ENCODE data around the gene CCDC91.

CCDC91 gene

DNA sequence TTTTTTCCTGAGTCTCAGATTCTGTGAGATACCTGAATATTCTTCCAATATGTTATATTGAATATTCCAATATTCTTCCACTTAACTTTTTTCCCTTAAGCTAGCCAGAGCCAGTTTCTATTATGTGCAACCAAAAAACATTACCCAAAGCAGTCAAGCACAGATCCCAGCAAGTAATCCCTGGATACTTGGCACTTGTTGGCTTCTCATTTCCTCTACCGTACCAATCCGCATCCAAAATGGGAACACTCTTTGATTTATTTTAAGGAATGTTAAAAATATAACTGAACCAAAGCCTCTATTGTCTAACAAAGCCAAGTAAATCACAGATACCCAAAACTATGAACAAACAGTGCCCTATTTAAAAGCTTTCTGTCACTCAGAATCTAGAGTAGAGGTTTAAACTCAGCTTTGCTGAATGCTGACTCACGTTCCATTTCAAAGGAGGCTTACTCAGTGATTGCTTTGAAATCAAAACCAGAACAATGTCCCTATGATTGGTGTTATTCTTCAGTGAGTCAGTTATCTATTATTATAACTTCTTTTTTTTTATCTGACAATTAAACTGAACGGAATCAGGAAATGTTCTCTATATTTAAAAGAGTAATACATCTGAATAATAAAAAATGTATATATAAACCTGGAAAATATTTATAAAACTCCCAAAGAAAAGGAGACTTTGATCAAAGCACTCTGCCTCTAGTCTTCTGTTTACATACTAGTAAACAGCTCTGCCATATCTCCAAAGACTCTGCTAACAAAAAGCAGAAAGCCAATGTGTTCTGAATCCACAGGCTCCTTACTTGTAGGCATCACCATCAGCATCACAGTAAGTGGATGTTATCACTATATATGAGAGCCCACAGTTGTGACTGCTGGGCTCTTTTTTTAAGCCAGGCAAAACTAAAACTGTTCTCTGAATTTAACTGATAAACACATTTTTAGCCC lies 360.8 kb downstream of the CCDC91 start:
- Histone ChIP-seq H3K79me2 (ENCODE audit: control insufficient read depth, insufficient read depth, low read length, unreplicated experiment) (no peaks in the 10 kb centered on the region), H3K4me3 (ENCODE audit: low read depth, low read length) (peak overlapping the region; percentile 53), H3K36me3 (ENCODE audit: insufficient read depth, low read length) (no peaks in the 10 kb centered on the region), H3K27me3 (ENCODE audit: insufficient read depth, low read length) (no peaks in the 10 kb centered on the region), H3K4me1 (ENCODE audit: control insufficient read depth, insufficient read depth, low read length, unreplicated experiment) (peaks cover 14% of the 10 kb centered on the region), H3K27ac (ENCODE audit: low read depth, low read length) (peak overlapping the region; percentile 84), H2AFZ (ENCODE audit: low read length, unreplicated experiment) (peak overlapping the region; percentile 87)

DNA sequence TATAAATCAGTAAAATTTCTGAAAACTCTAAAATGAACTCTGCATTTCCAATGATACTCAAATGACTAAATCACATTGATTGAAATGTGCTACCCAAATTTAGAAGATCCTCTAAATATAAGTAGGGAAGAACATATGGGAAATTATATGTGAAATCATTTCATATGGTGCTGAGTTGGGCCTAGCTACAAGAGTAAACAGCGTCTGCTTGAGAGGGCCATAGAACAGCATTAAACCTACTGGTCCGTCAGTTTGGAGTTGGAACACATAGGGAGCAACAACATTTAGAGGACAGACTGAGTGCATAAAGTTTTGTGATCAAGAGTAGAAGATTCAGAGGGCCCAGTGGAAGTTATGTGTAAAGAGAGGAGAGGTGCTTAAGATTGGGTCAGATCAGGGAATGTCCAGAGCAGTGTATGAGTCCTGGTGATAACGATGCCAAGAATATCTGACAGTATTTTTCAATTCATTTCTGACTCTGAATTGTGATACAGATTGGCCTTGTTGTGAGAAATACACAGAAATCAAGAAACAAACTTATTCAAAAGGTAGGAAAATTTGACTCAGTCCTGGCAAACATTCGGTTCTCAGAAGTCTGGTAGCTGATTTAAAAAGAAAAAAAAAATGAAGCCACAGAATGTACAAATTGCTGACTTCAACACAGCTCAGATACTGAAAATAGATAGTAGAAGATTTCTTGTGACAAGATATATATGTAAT lies 362.2 kb downstream of the CCDC91 start:
- Histone ChIP-seq H3K27me3 (ENCODE audit: insufficient read depth, low read length) (no peaks in the 10 kb centered on the region), H3K4me3 (ENCODE audit: low read depth, low read length) (no peak overlapping the region), H2AFZ (ENCODE audit: low read length, unreplicated experiment) (no peak overlapping the region), H3K4me1 (ENCODE audit: control insufficient read depth, insufficient read depth, low read length, unreplicated experiment) (peaks cover 14% of the 10 kb centered on the region), H3K27ac (ENCODE audit: low read depth, low read length) (no peak overlapping the region), H3K79me2 (ENCODE audit: control insufficient read depth, insufficient read depth, low read length, unreplicated experiment) (no peaks in the 10 kb centered on the region), H3K36me3 (ENCODE audit: insufficient read depth, low read length) (no peaks in the 10 kb centered on the region)

DNA sequence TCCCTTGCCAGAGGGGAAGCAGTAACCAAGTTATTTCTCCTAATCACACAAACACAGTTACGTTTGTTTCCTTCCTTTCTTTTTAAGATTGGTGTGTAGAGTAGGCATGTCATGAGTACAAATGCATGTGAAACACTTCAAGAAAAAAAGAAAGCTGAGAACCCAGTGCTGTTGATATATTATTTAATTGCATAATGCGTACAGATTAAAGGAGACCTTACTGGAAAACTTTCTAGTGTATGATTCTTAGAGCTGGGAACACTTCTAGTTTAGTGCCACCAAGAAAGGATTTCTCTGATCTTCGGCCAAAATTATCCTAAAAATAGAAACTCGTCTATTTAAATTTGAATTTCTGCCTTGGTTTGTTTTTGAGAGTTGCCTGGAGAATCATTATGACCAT lies 365.5 kb downstream of the CCDC91 start:
- no peaks in the 10 kb centered on the region for H3K36me3 ChIP-seq (ENCODE audit: insufficient read depth, low read length)
- peaks cover 7% of the 10 kb centered on the region for H3K4me1 ChIP-seq (ENCODE audit: control insufficient read depth, insufficient read depth, low read length, unreplicated experiment)
- no peaks in the 10 kb centered on the region for H3K79me2 ChIP-seq (ENCODE audit: control insufficient read depth, insufficient read depth, low read length, unreplicated experiment)
- no peak overlapping the region for H2AFZ ChIP-seq (ENCODE audit: low read length, unreplicated experiment)
- H3K27me3 ChIP-seq (ENCODE audit: insufficient read depth, low read length), result no peaks in the 10 kb centered on the region
- H3K27ac ChIP-seq (ENCODE audit: low read depth, low read length), result no peak overlapping the region
- no peak overlapping the region for H3K4me3 ChIP-seq (ENCODE audit: low read depth, low read length)

DNA sequence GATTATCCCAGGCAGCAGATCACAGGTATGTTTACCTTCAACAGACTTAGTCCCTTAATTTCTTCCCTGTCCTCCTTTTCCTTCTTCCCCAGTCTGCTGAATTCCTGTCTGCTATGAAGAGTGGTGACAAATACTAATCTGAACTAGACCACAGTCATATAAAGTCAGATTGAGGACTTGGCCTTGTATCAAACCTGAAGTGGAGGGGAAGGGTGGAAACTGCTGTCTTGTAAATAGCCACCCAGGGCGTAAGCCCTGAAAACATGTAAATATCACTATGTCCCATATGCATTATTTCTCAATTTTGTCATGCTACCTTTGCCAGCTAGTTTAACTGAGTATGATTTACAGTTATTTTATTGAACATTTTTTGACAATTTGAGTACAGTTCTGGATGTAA lies 368.0 kb downstream of the CCDC91 start:
- no peak overlapping the region for H3K4me3 ChIP-seq (ENCODE audit: low read depth, low read length)
- no peak overlapping the region for H2AFZ ChIP-seq (ENCODE audit: low read length, unreplicated experiment)
- H3K36me3 ChIP-seq (ENCODE audit: insufficient read depth, low read length), result no peaks in the 10 kb centered on the region
- no peak overlapping the region for H3K27ac ChIP-seq (ENCODE audit: low read depth, low read length)
- no peaks in the 10 kb centered on the region for H3K79me2 ChIP-seq (ENCODE audit: control insufficient read depth, insufficient read depth, low read length, unreplicated experiment)
- no peaks in the 10 kb centered on the region for H3K27me3 ChIP-seq (ENCODE audit: insufficient read depth, low read length)
- H3K4me1 ChIP-seq (ENCODE audit: control insufficient read depth, insufficient read depth, low read length, unreplicated experiment), result peaks cover 8% of the 10 kb centered on the region

DNA sequence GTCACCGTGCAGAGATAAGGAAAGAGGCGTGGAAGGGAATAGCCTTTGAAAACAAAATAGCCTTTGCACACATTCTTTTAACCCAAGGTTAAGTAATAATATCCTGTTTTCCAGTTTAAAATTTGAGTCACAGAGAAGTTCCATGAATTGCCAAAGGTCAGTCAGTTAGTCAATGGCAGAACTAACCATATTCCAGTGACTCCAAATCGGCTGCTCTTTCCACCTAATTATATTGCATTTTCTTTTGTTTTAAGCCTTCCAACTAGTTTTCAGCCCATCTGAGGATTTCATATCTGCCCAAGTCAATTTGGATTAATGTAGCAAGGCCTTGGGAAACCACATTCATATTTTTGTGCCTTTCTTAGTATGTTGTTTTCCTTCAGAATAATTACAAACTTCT lies 373.0 kb downstream of the CCDC91 start:
- peaks cover 31% of the 10 kb centered on the region for H3K4me1 ChIP-seq (ENCODE audit: control insufficient read depth, insufficient read depth, low read length, unreplicated experiment)
- H3K79me2 ChIP-seq (ENCODE audit: control insufficient read depth, insufficient read depth, low read length, unreplicated experiment), result no peaks in the 10 kb centered on the region
- H3K27ac ChIP-seq (ENCODE audit: low read depth, low read length), result peak overlapping the region; percentile 91
- no peaks in the 10 kb centered on the region for H3K27me3 ChIP-seq (ENCODE audit: insufficient read depth, low read length)
- no peaks in the 10 kb centered on the region for H3K36me3 ChIP-seq (ENCODE audit: insufficient read depth, low read length)
- peak overlapping the region; percentile 41 for H2AFZ ChIP-seq (ENCODE audit: low read length, unreplicated experiment)
- H3K4me3 ChIP-seq (ENCODE audit: low read depth, low read length), result peak overlapping the region; percentile 34; the same call in 1 of the 2 replicates

DNA sequence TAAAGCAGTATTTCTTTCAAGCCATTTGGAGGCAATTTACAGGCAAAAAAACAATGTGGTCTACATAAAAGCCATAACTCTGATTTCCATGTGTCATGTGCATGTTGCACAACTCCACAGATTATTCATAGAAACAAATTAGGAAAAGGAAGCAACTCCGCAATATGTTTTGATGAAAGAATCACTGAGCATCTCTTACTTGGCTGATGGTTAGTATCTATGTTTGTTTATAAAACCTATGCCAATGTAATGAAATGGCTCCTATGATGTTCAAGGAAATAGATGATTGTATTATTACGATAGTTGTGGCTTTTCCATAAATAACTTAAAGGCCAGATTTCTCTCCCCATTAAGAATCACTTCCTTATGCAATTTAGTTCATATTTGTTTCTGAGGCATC lies 373.7 kb downstream of the CCDC91 start:
- Histone ChIP-seq H2AFZ (ENCODE audit: low read length, unreplicated experiment) (peak overlapping the region; percentile 41), H3K79me2 (ENCODE audit: control insufficient read depth, insufficient read depth, low read length, unreplicated experiment) (no peaks in the 10 kb centered on the region), H3K4me1 (ENCODE audit: control insufficient read depth, insufficient read depth, low read length, unreplicated experiment) (peaks cover 35% of the 10 kb centered on the region), H3K27ac (ENCODE audit: low read depth, low read length) (peak overlapping the region; percentile 91), H3K27me3 (ENCODE audit: insufficient read depth, low read length) (no peaks in the 10 kb centered on the region), H3K36me3 (ENCODE audit: insufficient read depth, low read length) (no peaks in the 10 kb centered on the region), H3K4me3 (ENCODE audit: low read depth, low read length) (peak overlapping the region; percentile 34; the same call in 1 of the 2 replicates)

DNA sequence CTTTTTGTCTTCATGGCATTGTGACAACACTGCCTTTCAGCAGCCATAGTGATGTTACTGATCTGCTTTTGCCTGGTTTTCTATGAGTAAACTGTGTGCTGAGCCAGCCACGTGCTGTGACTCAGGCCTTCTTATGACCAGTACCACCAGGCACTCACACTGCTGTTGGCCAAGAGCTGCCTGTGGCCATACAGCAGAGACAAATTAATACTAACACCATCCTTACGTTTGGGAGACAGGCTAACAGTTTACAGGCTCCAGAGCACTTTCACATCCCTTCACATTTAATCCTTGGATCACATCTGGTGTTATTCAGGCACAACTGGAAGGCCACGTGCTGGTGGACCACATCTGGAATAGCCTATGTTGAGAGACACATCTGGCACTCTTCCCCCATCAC lies 377.9 kb downstream of the CCDC91 start:
- Histone ChIP-seq H3K27me3 (ENCODE audit: insufficient read depth, low read length) (no peaks in the 10 kb centered on the region), H2AFZ (ENCODE audit: low read length, unreplicated experiment) (no peak overlapping the region), H3K4me1 (ENCODE audit: control insufficient read depth, insufficient read depth, low read length, unreplicated experiment) (peaks cover 45% of the 10 kb centered on the region)

DNA sequence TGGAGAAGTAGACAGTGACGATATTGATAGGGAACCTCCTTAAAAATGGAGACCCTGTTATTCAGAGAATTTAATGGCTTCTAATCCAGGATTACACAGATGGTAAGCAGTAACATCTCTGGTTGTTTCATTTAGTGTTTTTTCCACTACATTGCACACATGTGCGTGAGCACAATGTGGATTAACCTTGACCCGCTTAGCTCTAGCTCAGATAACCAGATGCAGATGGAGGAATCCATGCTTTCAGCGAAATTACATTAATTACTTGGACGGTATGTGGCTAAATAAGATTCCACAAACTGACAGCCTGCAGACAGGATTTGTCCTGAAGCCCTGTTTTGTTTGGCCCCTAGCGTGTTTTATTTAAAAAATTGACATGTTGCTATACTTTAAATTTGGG lies 378.4 kb downstream of the CCDC91 start:
- H3K27ac ChIP-seq (ENCODE audit: low read depth, low read length), result no peak overlapping the region

More for the DNA sequence above, 377.9 kb downstream of the CCDC91 start:
- H3K4me3 ChIP-seq (ENCODE audit: low read depth, low read length), result no peak overlapping the region
- no peaks in the 10 kb centered on the region for H3K79me2 ChIP-seq (ENCODE audit: control insufficient read depth, insufficient read depth, low read length, unreplicated experiment)
- no peaks in the 10 kb centered on the region for H3K36me3 ChIP-seq (ENCODE audit: insufficient read depth, low read length)
- peak overlapping the region; percentile 24; the same call in 1 of the 2 replicates for H3K27ac ChIP-seq (ENCODE audit: low read depth, low read length)

DNA sequence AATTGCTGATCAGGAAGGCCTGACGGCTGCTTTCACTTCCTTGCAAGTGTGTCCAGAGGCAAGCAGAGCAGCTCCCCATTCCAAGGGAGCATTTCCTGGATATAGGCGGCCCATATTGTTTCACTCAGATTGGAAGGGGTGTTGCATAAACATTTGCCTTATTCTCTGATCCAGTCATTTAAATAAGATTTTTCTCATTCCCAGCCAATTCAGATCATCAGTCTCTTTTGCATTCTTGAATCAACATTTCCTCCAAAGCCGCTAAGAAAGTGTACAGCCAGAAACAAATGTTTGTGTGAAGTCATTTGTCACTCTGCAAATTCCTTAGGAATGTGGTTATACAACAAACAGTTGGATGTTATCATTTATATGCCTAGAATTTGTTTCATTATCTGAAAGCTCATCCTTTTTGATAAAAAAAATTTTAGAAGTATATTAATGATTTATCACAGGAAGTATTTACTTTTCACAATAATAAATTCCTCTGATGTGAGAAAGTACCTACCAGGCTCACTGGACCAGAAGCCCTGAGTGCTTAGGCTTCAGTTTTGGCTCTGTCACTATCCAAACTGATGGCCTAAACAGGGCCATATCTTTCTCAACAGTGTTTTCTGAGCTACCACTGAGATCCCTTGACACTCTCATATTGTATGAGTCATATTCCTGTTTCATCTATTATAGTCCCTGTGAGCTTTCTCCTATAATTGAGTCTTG lies 379.6 kb downstream of the CCDC91 start:
- H3K27ac ChIP-seq (ENCODE audit: low read depth, low read length), result peak overlapping the region; percentile 74
- H3K4me3 ChIP-seq (ENCODE audit: low read depth, low read length), result peak overlapping the region; percentile 17; the same call in 1 of the 2 replicates
- H3K36me3 ChIP-seq (ENCODE audit: insufficient read depth, low read length), result no peaks in the 10 kb centered on the region
- H3K4me1 ChIP-seq (ENCODE audit: control insufficient read depth, insufficient read depth, low read length, unreplicated experiment), result peaks cover 30% of the 10 kb centered on the region
- no peaks in the 10 kb centered on the region for H3K79me2 ChIP-seq (ENCODE audit: control insufficient read depth, insufficient read depth, low read length, unreplicated experiment)
- peak overlapping the region; percentile 33 for H2AFZ ChIP-seq (ENCODE audit: low read length, unreplicated experiment)
- no peaks in the 10 kb centered on the region for H3K27me3 ChIP-seq (ENCODE audit: insufficient read depth, low read length)

More for the DNA sequence above, 378.4 kb downstream of the CCDC91 start:
- Histone ChIP-seq H3K4me3 (ENCODE audit: low read depth, low read length) (no peak overlapping the region), H3K79me2 (ENCODE audit: control insufficient read depth, insufficient read depth, low read length, unreplicated experiment) (no peaks in the 10 kb centered on the region), H2AFZ (ENCODE audit: low read length, unreplicated experiment) (no peak overlapping the region), H3K36me3 (ENCODE audit: insufficient read depth, low read length) (no peaks in the 10 kb centered on the region), H3K4me1 (ENCODE audit: control insufficient read depth, insufficient read depth, low read length, unreplicated experiment) (peaks cover 39% of the 10 kb centered on the region), H3K27me3 (ENCODE audit: insufficient read depth, low read length) (no peaks in the 10 kb centered on the region)

DNA sequence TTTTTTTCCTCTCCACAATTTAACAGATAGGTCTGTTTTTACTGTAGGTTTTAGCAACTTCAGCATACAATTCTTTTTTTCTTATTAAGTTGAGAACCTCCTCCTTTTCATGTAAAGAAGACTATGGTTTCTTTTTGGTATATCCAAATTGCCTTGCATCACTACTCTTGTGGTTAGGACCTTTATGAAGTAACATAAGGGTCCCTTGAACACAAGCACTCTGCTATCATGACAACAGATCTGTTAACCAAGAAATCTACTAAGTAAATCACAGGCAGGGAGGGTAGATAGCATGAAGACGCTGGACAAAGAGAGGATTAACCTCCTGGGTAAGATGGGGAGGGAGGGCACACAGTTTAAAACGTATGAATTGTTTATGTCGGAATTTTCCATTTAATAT lies 380.6 kb downstream of the CCDC91 start:
- Histone ChIP-seq H3K4me1 (ENCODE audit: control insufficient read depth, insufficient read depth, low read length, unreplicated experiment) (peaks cover 29% of the 10 kb centered on the region), H3K79me2 (ENCODE audit: control insufficient read depth, insufficient read depth, low read length, unreplicated experiment) (no peaks in the 10 kb centered on the region), H3K27ac (ENCODE audit: low read depth, low read length) (peak overlapping the region; percentile 74), H3K4me3 (ENCODE audit: low read depth, low read length) (no peak overlapping the region), H2AFZ (ENCODE audit: low read length, unreplicated experiment) (no peak overlapping the region), H3K36me3 (ENCODE audit: insufficient read depth, low read length) (no peaks in the 10 kb centered on the region), H3K27me3 (ENCODE audit: insufficient read depth, low read length) (no peaks in the 10 kb centered on the region)

All from ACC112 (cell line).